ENCODE measurements around the gene AWAT1. TPM values are rescaled to one million over a fixed set of nuclear protein-coding genes. Genes with fewer than 3 reads are reported as not detected.
"Not testable (repeated sequence)": the region's sequence is repeated elsewhere in the genome, so short reads cannot be mapped to it uniquely, and the experiment has no call there.

Gene AWAT1
- total RNA-seq, 1 donor from 2014 or later: not detected

- no peak for DNase-seq (ENCODE audit: low spot score)
Measured at GRCh38 chrX:70260104-70260503, 25.6 kb downstream of the AWAT1 start, which contains the start of gene P2RY4. Gene P2RY4 (minus strand): TSS chrX:70260204. CDS start chrX:70259624, 580 bp downstream.

GRCh38 chrX:70262952-70263567 is 28.6 kb downstream of the AWAT1 start:
- no peak for DNase-seq (ENCODE audit: low spot score)

- DNase-seq (ENCODE audit: low spot score): no peak
Measured at GRCh38 chrX:70264784-70265183, 30.3 kb downstream of the AWAT1 start.

GRCh38 chrX:70268034-70268433 is 33.6 kb downstream of the AWAT1 start, which contains the start of gene ARR3:
Gene ARR3 (plus strand): TSS chrX:70268334. CDS start chrX:70269386, 1,052 bp downstream.
- DNase-seq (ENCODE audit: low spot score): no peak

- not testable (repeated sequence) for DNase-seq (ENCODE audit: low spot score)
Measured at GRCh38 chrX:70274029-70274428, 39.6 kb downstream of the AWAT1 start.

- no peak for DNase-seq (ENCODE audit: low spot score)
Measured at GRCh38 chrX:70279081-70279480, 44.6 kb downstream of the AWAT1 start.

GRCh38 chrX:70280573-70280972 is 46.1 kb downstream of the AWAT1 start:
- DNase-seq (ENCODE audit: low spot score): no peak

GRCh38 chrX:70281951-70282350 is 47.5 kb downstream of the AWAT1 start, which contains the start of gene RAB41:
Gene RAB41 (plus strand): TSS chrX:70282172. CDS start chrX:70282218, 46 bp downstream.
- DNase-seq (ENCODE audit: low spot score): no peak

- DNase-seq (ENCODE audit: low spot score): no peak
Measured at GRCh38 chrX:70289168-70289792, 54.8 kb downstream of the AWAT1 start.

Other genes with a start within 250 kb of the AWAT1 start
- not detected for gene AWAT2, start 184.7 kb upstream of the AWAT1 start, total RNA-seq
- not detected for gene OTUD6A, start 172.2 kb upstream of the AWAT1 start, total RNA-seq
- gene IGBP1, start 101.2 kb upstream of the AWAT1 start, total RNA-seq: 30.4 TPM
- not detected for gene DGAT2L6, start 57.2 kb upstream of the AWAT1 start, total RNA-seq
- gene P2RY4, start 25.5 kb downstream of the AWAT1 start, total RNA-seq: 0.42 TPM
- not detected for gene ARR3, start 33.7 kb downstream of the AWAT1 start, total RNA-seq
- not detected for gene RAB41, start 47.5 kb downstream of the AWAT1 start, total RNA-seq
- gene PDZD11, start 55.3 kb downstream of the AWAT1 start, total RNA-seq: 31.1 TPM
- 0.13 TPM for gene KIF4A, start 55.4 kb downstream of the AWAT1 start, total RNA-seq
- gene GDPD2, start 188.7 kb downstream of the AWAT1 start, total RNA-seq: not detected
- 4.6 TPM for gene DLG3, start 210.2 kb downstream of the AWAT1 start, total RNA-seq